HG02870 (cell line): Measurements from ENCODE around the gene ACVR1B.
A peak's percentile ranks its signal among the peaks of the same experiment; 100 is the strongest.

Experiments
- ATAC-seq: cut with Tn5 transposase; IDR thresholded peaks from one replicate; pipeline ENCODE4 v1.9.1; 2021; ENCODE audit warnings: mild to moderate bottlenecking, moderate library complexity; ENCODE audit not compliant: unreplicated experiment

The ACVR1B gene

DNA sequence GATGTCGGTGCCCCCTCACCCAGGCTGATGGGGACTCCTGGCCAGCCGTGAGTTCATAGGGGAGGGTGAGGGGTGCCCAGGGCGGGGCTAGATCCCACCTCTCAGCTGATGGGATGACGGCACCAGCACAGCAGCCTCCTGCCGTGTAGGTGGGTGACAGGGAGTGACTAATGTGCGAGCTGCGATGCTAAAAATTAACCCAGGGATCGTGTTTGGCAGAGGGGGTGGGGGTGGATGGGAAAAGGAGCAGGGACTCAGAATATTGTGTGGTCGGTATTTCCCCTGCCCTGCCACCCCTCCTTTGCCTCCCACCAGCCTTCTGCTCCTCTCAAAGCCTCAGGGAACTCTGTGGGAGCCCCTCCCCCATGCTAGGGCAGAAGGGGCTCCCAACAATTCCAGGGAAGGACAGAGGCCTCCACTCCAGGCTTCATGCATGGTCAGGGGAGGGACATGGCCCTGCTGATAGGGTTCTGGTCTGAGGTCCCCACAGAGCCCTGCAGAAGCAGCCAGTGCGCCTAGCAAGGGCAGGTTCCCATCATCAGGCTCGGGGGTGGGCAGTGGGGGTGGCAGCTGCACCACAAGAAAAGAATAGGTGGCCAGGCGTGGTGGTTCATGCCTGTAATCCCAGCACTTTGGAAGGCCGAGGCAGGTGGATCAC is 67.7 kb downstream of the ACVR1B start:
- no peak for ATAC-seq

DNA sequence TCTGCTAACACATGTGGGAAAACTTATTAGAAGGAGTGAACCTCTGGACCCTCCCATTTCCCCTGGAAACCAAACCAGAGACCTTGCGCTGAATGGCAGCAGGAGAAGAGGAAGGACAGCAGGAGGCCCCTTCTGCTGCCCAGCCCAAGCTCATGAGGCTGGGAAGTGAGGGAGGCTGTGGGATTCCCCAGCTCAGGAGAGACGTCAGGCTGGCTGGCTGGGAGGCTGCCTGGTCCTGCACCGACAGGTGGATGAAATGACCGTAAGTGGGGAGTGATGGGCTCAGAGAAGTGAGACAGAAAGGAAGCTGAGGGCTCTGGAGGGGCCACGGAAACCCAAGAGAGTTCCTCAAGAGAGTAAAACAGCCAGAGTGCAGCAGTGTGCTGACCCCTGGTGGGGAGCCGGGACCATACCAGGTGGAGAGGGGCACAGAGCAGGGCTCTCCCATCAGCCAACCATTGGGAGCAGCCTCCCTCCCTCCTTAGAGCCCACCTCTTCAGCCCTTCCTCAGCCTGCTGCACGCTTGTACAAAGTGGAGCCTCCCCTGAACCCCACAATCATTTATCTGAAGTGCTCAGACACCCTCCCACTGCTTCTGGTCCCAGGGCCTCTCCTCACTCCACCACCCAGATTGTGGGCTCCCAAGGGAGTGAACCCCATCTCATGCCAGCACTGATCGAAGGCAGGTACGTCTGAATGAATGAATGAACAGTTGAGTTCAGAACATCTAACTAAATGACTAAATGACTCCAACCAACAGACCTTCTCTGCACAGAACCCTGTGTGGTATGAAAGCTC is 69.2 kb downstream of the ACVR1B start:
- no peak for ATAC-seq

DNA sequence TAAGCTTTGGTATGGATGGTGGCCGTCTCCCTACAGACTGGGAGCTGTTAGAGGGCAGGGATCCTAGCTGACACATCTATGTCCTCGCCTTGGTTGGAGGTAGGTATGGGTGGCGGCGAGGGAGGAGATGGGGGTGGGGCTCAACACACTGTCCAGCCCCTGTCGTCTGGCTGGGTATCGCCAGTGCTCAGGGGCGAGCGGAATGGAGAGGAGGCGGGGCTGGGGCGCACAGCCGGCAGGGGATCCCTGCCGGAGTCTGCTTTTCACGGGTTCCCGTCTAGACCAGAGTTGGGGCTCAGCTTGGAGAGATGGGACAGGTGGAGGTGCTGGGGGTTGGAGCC is 71.3 kb downstream of the ACVR1B start:
- no peak for ATAC-seq

- no peak for ATAC-seq
These were observed 71.9 kb downstream of the ACVR1B start for GRCh38 chr12:52023182-52023975.

DNA sequence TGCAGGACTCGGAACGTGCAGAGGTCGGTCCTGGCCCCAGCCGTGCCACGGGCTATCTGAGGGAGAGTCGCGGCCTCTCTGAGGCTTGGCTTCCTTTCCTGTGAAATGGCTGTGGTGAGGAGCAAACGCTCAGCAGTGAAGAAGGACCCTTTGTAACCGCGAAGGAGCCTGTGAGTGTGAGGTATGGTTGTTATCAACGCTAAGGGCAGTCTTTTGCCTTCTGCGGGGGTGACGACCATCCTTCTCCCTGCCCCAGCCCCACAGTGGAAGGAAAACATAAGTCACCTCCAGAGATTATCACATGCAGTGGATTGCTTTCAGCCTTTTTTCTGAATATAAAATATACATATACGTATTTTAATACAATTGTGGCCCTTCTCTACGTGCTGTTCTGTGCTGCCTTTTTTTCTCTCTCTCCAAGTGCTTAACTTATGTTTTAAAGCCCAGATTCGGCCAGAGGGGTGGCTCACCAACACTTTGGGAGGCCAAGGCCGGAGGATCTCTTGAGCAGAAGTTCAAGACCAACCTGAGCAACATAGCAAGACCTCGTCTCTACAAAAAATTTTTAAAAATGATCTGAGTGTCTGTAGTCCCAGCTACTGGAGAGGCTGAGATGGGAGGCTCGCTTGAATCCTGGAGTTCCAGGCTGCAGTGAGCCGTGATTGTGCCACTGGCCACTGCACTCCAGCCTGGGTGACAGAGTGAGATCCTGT is 72.6 kb downstream of the ACVR1B start:
- no peak for ATAC-seq

- no peak for ATAC-seq
These were observed 73.3 kb downstream of the ACVR1B start for GRCh38 chr12:52024845-52025230.

DNA sequence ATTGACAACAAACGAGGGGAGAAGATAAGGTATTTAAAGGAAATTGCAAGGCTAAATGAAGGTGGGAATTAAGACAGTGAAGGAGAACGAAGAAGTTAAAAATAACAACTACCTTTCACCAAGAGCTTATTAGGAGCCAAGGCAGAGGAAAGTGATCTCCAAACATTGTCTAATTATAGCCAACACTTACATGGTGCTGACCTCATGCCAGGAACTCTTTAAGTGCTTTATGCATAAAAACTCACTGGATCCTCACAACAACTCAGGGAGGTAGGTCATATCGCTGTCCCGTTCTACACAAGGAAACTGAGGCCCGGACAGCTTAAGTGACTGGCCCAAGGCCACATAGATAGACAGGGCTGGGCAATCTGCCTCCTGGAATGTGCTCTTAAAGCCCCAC is 74.8 kb downstream of the ACVR1B start:
- ATAC-seq, result no peak

- ATAC-seq, result no peak
These were observed 75.8 kb downstream of the ACVR1B start for GRCh38 chr12:52027085-52027843.

DNA sequence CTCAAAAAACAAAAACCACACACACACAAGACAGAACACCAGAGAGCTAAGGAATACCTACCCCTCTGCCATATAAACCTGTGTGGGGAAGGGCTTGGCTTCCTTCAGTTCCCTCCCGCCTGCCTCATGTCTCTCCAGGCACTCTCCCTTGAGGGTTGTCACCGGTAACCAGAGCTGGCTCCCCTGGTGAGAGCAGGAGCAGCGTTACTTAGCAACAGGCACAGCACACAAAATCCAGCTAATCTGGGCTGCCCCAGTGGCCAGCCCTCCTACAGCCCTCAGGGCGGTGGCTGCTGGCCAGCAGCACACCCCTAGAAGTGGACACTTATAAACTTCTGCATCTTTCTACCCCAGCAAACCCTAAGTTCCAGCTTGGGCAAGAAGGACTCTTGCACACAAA is 78.2 kb downstream of the ACVR1B start:
- no peak for ATAC-seq

DNA sequence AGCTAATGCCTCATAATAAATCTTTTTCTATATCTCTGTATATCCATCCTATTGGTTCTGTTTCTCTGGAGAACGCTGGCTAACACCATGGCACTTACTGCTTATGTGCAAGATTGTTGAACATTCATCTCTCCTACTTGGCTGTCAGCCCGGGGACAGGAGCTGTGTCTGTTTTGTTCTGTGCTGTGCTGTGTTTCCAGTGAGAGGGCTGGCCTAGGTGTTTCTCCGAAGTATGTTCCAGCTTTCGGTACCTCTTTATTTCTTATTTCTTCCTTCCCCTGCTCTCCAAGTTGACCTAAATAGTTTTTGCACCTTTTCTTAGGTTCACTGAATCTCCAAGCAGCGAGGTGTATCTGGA is 80.9 kb downstream of the ACVR1B start:
- no peak for ATAC-seq

GRCh38 chr12:52032804-52033445 is 81.4 kb downstream of the ACVR1B start:
- ATAC-seq, result peak; percentile 92

GRCh38 chr12:52033446-52034140 is 82.1 kb downstream of the ACVR1B start:
- no peak for ATAC-seq

GRCh38 chr12:52035190-52035589 is 83.7 kb downstream of the ACVR1B start:
- no peak for ATAC-seq

GRCh38 chr12:52035926-52036325 is 84.4 kb downstream of the ACVR1B start:
- no peak for ATAC-seq

- peak; percentile 33 for ATAC-seq
These were observed 85.2 kb downstream of the ACVR1B start for GRCh38 chr12:52036587-52037171.

- ATAC-seq, result no peak
These were observed 85.9 kb downstream of the ACVR1B start for GRCh38 chr12:52037248-52037861.

DNA sequence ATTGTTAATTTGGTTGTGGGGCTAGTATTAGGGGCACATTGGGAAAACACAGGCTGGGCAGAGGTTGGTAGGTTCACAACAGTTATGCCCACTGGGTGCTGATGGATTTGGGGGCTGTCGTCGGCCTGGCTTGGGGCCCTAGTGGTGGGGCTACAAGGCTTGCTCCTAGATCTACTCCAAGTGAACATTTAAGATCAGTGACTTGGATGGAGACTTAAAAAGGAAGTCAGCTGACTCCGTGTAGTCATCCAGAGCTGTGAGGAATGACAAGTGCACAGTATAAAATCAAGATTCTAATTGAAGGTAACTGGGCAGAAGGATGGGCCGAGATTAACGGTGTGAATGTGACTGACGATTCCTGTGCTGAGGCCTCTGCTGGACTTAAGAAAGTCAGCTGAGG is 86.9 kb downstream of the ACVR1B start:
- ATAC-seq, result no peak

- ATAC-seq, result no peak
These were observed 89.5 kb downstream of the ACVR1B start for GRCh38 chr12:52041035-52041434.

DNA sequence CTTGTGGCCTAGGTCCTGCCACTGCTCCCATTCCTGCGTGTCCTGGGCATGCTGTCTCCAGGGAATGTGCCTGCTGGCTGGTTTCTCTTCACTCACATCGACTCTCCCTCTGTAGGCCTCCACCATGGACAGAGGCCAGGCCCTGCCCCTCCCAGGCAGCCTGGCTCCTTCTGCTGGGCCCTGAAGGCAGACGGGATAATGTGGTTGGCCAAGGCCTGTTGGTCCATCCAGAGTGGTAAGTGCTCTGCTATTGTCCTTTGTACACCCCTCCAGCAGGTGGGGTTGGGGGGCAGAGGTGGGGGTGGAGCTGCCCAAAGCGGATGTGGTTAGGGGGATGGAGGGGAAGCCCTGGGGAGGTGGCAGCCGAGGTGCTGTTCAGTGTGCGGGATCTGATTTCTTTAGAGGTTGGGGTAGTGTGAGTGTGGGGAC is 90.2 kb downstream of the ACVR1B start:
- no peak for ATAC-seq
